ENCODE results near the gene PHF10. TPM values are rescaled to one million over a fixed set of nuclear protein-coding genes. Genes with fewer than 3 reads are reported as not detected.

Gene PHF10
- total RNA-seq, 2 experiments from 2014 or later, result 85.4 to 89.0 TPM

DNA sequence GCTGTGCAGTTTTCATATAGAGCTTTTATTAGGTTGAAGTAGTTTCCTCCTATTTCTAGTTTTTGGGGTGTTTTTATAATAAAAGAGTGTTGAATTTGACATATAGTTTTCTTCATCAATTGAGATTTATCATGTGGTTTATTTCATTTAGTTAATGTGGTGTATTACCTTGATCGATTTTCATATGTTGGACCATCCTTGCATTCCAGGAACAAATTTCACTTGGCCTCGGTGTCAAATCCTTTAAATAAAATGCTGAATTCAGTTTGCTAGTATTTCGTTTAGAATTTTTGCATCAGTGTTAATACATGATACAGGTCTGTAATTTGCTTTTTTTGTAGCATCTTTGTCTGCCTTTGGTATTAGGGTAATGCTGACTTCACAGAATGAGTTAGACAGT, 21.1 kb upstream of the PHF10 start:
- H3K27me3 Mint-ChIP-seq, result no peaks in the 10 kb centered on the region
- intact Hi-C loops (cut with DNase I, micrococcal nuclease), result no loop called here
- H3K4me1 Mint-ChIP-seq, result peaks cover 10% of the 10 kb centered on the region
- ATAC-seq, result no peak
- H3K4me3 Mint-ChIP-seq, result no peak overlapping the region
- H3K9me3 Mint-ChIP-seq (ENCODE audit: low read depth), result peaks cover 6% of the 10 kb centered on the region
- CTCF ChIA-PET, result no interaction called here
- DNase-seq, result no peak
- H3K27ac Mint-ChIP-seq, result no peak overlapping the region
- POLR2A ChIA-PET, result no interaction called here
- peaks cover 20% of the 10 kb centered on the region for H3K36me3 Mint-ChIP-seq (ENCODE audit: low read depth)

DNA sequence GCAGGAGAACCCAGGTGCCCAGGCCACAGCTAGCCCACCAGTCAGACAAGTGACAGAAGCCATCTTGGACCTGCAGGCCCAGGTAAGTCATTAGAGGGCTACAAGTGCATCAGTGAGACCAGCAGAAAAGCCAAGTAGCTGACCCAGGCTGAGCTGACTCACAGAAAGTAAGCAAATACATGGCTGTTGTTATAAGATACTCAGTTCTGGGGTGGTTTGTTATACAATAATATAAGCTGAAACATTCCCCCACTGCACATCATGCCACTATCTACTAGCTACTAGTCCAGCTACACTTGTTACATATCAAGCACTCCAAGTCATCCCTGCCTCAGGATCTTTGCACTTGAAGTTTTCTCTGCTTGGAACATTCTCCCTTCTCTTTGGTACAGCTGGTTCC, 17.0 kb upstream of the PHF10 start:
- H3K27me3 Mint-ChIP-seq, result peaks cover 5% of the 10 kb centered on the region
- H3K36me3 Mint-ChIP-seq (ENCODE audit: low read depth), result no peaks in the 10 kb centered on the region
- DNase-seq, result no peak
- no peak for ATAC-seq
- ChIA-PET CTCF (no interaction called here), POLR2A (no interaction called here)
- intact Hi-C loops (cut with DNase I, micrococcal nuclease), result no loop called here
- H3K4me1 Mint-ChIP-seq, result no peaks in the 10 kb centered on the region
- no peak overlapping the region for H3K27ac Mint-ChIP-seq
- H3K9me3 Mint-ChIP-seq (ENCODE audit: low read depth), result peaks cover 3% of the 10 kb centered on the region
- no peak overlapping the region for H3K4me3 Mint-ChIP-seq

DNA sequence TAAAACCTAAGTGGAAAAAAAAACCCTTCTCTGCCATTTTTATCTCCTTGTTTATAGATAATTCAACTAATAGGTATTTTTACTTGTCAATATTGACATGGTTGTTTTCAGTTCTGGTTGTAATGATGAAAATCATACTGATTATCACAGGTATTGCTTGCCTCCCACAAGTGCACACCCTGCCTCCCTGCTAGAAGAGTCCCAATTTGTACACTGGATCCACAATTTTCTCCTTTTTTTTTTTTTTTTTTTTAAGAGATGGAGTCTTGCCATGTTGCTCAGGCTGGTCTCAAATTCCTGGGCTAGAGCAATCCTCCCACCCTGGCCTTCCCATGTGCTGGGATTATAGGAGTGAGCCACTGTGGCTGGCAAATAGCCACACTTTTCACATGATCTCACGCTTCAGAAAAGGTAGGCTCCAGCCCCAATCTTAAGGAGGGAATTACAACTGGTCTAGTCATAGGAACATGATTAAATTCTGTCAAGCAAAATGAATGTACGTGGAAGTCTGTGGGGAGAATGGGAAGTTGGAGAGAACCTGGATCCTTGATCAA, 14.8 kb upstream of the PHF10 start:
- intact Hi-C loops (cut with DNase I, micrococcal nuclease), result no loop called here
- Mint-ChIP-seq H3K4me1 (no peaks in the 10 kb centered on the region), H3K4me3 (no peak overlapping the region), H3K27ac (no peak overlapping the region), H3K27me3 (peaks cover 12% of the 10 kb centered on the region), H3K36me3 (ENCODE audit: low read depth) (no peaks in the 10 kb centered on the region), H3K9me3 (ENCODE audit: low read depth) (no peaks in the 10 kb centered on the region)
- POLR2A ChIA-PET, result interaction anchor here (0.7 kb wide), 1 partner anchor 13 kb away, joined by 3 read pairs; no protein-coding TSS in a partner anchor
- DNase-seq (no peak), ATAC-seq (no peak)
- CTCF ChIA-PET, result no interaction called here

DNA sequence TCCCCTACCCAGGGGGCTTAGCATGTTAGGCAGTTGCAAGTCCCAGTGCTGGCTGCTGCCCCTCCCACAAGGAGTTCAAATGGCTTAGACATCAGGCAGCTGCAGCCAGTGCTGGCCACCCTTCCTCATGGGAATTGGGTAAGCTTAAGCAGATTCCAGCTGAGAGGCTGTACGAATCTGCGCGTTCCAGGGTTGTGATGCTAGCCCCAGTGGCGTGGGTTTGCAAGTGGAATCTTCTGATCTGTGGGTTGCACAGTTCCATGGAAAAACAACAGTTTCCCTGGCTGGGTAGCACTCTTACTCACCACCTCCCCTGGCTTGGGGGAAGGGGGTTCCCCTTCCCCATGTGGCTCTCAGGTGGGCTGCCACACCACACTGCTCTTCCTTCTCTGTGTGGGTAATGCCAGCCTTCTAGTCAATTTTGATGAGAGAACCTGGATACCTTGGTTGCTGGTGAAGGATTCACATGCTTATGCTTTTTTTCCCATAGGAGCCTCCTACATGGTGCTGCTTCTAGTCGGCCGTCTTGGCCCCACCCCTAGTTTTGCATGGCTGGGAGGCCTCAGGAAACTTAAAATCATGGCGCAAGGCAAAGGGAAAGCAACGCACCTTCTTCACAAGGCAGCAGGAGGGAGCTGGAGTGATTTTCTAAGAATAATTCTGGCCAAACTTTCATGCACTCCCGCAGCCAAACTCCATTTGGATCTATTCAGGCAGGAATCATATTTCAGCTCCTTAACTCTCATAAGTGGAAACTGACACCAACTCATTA, 14.1 kb upstream of the PHF10 start:
- no peak for ATAC-seq
- intact Hi-C loops (cut with DNase I, micrococcal nuclease), result no loop called here
- H3K9me3 Mint-ChIP-seq (ENCODE audit: low read depth), result no peaks in the 10 kb centered on the region
- H3K4me1 Mint-ChIP-seq, result no peaks in the 10 kb centered on the region
- peaks cover 12% of the 10 kb centered on the region for H3K27me3 Mint-ChIP-seq
- no peaks in the 10 kb centered on the region for H3K36me3 Mint-ChIP-seq (ENCODE audit: low read depth)
- no peak for DNase-seq
- no peak overlapping the region for H3K27ac Mint-ChIP-seq
- POLR2A ChIA-PET, result interaction anchor here (0.6 to 0.7 kb wide), 2 partner anchors 9 to 13 kb away, joined by 3 read pairs; no protein-coding TSS in a partner anchor
- CTCF ChIA-PET, result no interaction called here
- no peak overlapping the region for H3K4me3 Mint-ChIP-seq

DNA sequence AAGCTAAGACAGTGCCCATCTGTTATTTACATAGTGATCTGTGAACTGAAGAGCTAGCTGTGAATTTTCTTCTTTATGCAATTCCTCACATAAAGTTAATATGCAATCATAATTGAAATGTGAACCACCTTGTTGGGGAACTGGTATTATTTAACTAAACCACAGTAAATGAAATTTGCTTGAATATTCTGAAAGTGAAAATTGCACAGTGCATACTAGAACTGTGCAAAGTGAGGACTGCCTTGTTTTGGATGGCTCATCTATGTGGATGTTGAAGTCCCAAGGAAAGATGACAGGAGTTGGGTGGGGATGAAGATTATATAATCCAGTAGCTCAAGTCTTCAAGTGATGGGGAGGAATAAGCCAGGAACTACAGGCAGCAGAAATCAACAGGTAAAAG, 5.7 kb upstream of the PHF10 start:
- H3K4me3 Mint-ChIP-seq, result no peak overlapping the region
- ATAC-seq (no peak), DNase-seq (no peak)
- intact Hi-C loops (cut with DNase I, micrococcal nuclease), result loop anchor here in 1 of 2 experiments (10.0 kb wide), 1 partner anchor 1905 kb away; the partner anchor contains the start of gene AFDN
- peaks cover 4% of the 10 kb centered on the region for H3K36me3 Mint-ChIP-seq (ENCODE audit: low read depth)
- peaks cover 17% of the 10 kb centered on the region for H3K4me1 Mint-ChIP-seq
- H3K27ac Mint-ChIP-seq, result no peak overlapping the region
- CTCF ChIA-PET, result no interaction called here
- H3K9me3 Mint-ChIP-seq (ENCODE audit: low read depth), result no peaks in the 10 kb centered on the region
- POLR2A ChIA-PET, result no interaction called here
- no peaks in the 10 kb centered on the region for H3K27me3 Mint-ChIP-seq

DNA sequence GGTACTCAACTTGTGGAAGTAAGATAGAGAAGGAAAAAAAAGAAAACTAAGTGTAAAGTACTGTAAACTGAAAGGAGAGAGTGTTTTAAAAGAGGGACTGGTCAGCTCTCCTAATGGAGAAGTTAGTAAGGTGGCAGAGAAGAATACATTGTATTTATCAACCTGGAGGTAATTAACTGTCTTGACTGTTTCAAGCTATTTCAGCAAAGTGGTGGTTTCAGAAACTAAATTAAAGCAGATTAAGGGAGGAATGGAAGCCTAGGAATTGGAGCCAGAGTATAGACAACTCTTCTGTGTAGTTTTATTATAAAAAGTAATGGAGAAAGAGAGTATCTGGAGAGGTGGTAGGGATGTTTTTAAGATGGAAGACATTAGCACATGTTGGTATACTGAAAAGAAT, 2.7 kb upstream of the PHF10 start:
- Mint-ChIP-seq H3K4me1 (peaks cover 17% of the 10 kb centered on the region), H3K27me3 (no peaks in the 10 kb centered on the region), H3K27ac (no peak overlapping the region), H3K4me3 (no peak overlapping the region), H3K36me3 (ENCODE audit: low read depth) (peaks cover 11% of the 10 kb centered on the region), H3K9me3 (ENCODE audit: low read depth) (no peaks in the 10 kb centered on the region)
- ATAC-seq (no peak), DNase-seq (no peak)
- POLR2A ChIA-PET, result no interaction called here
- CTCF ChIA-PET, result no interaction called here
- intact Hi-C loops (cut with DNase I, micrococcal nuclease), result loop anchor here in 1 of 2 experiments (10.0 kb wide), 1 partner anchor 1902 kb away; the partner anchor contains the start of gene AFDN

DNA sequence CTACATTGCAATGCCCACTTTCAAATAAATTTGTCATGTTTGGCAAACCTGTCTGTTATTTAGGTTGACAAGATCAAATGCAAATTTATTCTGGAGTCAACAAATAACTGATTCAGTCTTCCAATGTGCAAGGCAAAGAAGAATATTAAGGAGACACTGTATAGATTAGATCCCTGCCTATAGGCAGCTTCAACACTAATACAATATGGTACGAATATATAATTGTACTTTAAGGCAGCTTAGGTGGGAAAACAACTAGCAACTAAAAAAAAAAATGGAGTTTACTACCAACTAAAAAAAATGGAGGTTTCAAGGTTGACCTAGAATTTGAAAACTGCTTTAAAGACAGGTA, 1.7 kb upstream of the PHF10 start:
- no peak for ATAC-seq
- no peaks in the 10 kb centered on the region for H3K9me3 Mint-ChIP-seq (ENCODE audit: low read depth)
- peak overlapping the region; percentile 82 for H3K4me3 Mint-ChIP-seq
- H3K27me3 Mint-ChIP-seq, result no peaks in the 10 kb centered on the region
- intact Hi-C loops (cut with DNase I, micrococcal nuclease), result loop anchor here in 1 of 2 experiments (10.0 kb wide), 1 partner anchor 1901 kb away; the partner anchor contains the start of gene AFDN
- ChIA-PET CTCF (interaction anchor here (1.8 kb wide), 1 partner anchor 23 kb away, joined by 4 read pairs; no protein-coding TSS in a partner anchor), POLR2A (interaction anchor here (0.6 to 1.6 kb wide), 2 partner anchors 13 to 24 kb away, joined by 3 to 6 read pairs; partner anchors contain the start of genes C6orf120 and WDR27)
- peaks cover 11% of the 10 kb centered on the region for H3K36me3 Mint-ChIP-seq (ENCODE audit: low read depth)
- DNase-seq, result no peak
- peak overlapping the region; percentile 2 for H3K27ac Mint-ChIP-seq
- H3K4me1 Mint-ChIP-seq, result peaks cover 24% of the 10 kb centered on the region

DNA sequence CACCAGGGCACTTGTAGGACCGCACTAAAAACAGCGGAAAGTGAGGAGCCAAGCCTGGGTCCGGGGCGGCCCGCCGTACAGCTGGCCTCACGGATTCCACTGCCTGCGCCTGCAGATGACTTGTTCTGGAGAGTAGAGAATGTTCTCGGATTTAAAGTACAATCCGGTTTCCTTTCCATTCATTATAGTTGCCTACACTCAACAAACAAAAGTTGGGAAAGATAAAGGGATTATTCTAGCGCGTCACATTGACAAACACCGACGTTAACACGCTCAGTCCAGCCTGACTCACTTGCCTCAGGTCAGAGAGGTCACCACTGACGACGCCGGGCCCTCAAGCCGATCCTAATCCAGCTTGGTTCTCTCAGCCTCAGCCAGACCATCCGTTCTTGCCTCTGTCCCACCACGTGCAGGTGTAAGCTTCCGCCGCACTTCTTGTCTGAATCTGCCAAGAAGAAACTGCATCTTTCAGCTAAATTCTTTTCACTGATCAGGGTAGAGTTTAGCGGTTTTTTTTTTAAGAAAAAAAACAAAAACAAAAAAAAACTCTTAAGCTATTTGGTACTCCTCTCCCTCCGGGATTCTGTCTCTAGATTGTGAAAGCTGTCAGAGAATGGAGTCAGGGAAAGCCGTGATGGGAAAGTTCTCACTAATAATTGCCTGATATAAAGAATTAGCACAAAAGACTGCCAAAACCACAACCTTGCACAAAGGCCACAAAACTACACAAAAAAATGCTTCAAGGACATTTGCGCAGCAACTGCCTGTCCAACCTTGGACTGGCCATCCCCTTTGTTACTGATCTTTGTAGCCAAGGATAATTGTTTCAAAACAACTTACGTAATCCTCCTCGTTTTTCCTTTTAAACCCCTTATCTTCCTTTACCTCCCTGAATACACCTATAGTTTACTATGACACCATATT, 1.1 kb upstream of the PHF10 start:
- Mint-ChIP-seq H3K4me3 (peak overlapping the region; percentile 82), H3K27ac (peak overlapping the region; percentile 89), H3K27me3 (no peaks in the 10 kb centered on the region), H3K36me3 (ENCODE audit: low read depth) (peaks cover 13% of the 10 kb centered on the region), H3K4me1 (peaks cover 28% of the 10 kb centered on the region), H3K9me3 (ENCODE audit: low read depth) (no peaks in the 10 kb centered on the region)
- peak; percentile 7 for ATAC-seq
- ChIA-PET CTCF (interaction anchor here (1.8 kb wide), 1 partner anchor 24 kb away, joined by 4 read pairs; no protein-coding TSS in a partner anchor), POLR2A (interaction anchor here (0.6 to 1.6 kb wide), 5 partner anchors 13 to 26 kb away, joined by 3 to 6 read pairs (median 3); partner anchors contain the start of genes C6orf120 and WDR27)
- DNase-seq, result peak; percentile 60
- intact Hi-C loops (cut with DNase I, micrococcal nuclease), result loop anchor here in 1 of 2 experiments (1.0 to 10.0 kb wide), 2 partner anchors 71 to 1901 kb away; partner anchors contain the start of gene AFDN

DNA sequence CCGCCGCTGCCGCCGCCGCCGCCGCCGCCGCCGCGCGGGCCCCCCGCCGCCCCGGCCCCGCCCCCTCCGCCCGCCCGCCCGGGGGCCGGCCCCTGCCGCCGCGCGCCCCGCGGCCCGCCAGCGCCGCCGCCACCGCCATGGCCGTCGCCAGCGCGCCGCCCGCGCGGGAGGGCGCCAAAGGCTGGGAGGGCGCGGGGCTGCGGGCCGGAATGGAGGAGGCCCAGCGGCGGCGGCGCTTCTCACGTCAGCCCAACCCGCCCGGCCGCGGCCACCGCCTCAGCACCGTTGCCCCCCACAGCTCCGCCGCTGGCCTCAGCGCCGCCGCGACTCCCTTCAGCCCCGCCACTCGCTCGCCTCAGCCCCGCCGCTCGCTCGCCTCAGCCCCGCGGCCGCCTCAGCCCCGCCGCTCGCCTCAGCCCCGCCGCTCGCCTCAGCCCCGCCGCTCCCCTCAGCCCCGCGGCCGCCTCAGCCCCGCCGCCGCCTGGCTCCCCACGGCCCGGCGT, 258 bp downstream of the PHF10 start:
- H3K9me3 Mint-ChIP-seq (ENCODE audit: low read depth), result no peaks in the 10 kb centered on the region
- H3K4me1 Mint-ChIP-seq, result peaks cover 41% of the 10 kb centered on the region
- ChIA-PET CTCF (interaction anchor here (0.9 kb wide), 1 partner anchor 16 kb away, joined by 3 read pairs; no protein-coding TSS in a partner anchor), POLR2A (interaction anchor here (0.9 to 1.2 kb wide), 3 partner anchors 19 to 28 kb away, joined by 3 to 4 read pairs (median 3); no protein-coding TSS in a partner anchor)
- H3K27me3 Mint-ChIP-seq, result no peaks in the 10 kb centered on the region
- H3K36me3 Mint-ChIP-seq (ENCODE audit: low read depth), result peaks cover 22% of the 10 kb centered on the region
- H3K4me3 Mint-ChIP-seq, result peak overlapping the region; percentile 82
- intact Hi-C loops (cut with DNase I, micrococcal nuclease), result loop anchor here (1.0 to 10.0 kb wide), 5 partner anchors 22 to 1899 kb away; partner anchors contain the start of genes DYNLT2 (in 2 of the 2), ERMARD (in 2 of the 2), AFDN (in 1 of the 2) and C6orf120 (in 1 of the 2)
- peak; percentile 59 for DNase-seq
- H3K27ac Mint-ChIP-seq, result no peak overlapping the region
- peak; percentile 31 for ATAC-seq

DNA sequence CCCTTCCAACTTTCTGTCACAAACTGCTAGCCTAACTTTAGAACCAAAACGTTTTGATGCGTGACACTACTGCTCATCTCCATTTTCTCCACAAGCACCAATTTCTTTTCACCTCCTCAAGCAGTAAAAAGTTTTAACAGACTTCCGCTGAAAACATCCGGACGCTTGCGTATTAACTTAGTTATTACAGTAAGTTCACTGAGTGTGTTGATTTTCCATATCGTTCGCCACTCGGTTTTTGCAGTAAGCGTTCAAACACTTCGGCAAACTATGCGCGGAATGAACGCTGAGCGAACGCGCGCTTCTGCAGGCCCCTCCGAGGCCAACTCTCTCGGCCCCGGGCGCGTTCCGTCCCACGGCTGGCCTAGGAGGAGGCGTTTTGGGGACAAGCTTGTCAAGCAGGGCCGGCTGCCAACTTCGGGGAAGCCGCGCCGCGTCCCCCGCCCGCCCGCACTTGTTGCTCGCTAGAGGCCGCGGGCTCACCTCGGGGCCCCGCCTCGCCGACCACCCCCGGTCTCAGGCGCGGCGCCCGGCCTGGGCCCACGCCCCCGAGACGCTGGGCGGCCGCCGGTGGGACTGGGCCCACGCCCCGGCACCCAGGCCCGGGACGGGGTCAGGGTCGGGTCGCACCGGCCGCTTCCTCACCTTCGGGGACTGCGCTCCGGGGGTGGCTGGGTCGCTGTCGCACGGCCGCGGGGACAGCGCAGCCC, 945 bp downstream of the PHF10 start:
- peak overlapping the region; percentile 99 for H3K27ac Mint-ChIP-seq
- H3K4me1 Mint-ChIP-seq, result peaks cover 43% of the 10 kb centered on the region
- intact Hi-C loops (cut with DNase I, micrococcal nuclease), result loop anchor here (1.0 to 10.0 kb wide), 4 partner anchors 28 to 1899 kb away; partner anchors contain the start of genes AFDN (in 1 of the 2), DYNLT2 (in 1 of the 2), ERMARD (in 1 of the 2) and FAM120B (in 1 of the 2)
- peaks cover 25% of the 10 kb centered on the region for H3K36me3 Mint-ChIP-seq (ENCODE audit: low read depth)
- DNase-seq (peak; percentile 80), ATAC-seq (peak; percentile 33)
- no peaks in the 10 kb centered on the region for H3K9me3 Mint-ChIP-seq (ENCODE audit: low read depth)
- H3K27me3 Mint-ChIP-seq, result no peaks in the 10 kb centered on the region
- H3K4me3 Mint-ChIP-seq, result peak overlapping the region; percentile 88
- CTCF ChIA-PET, result interaction anchor here (0.9 to 8.6 kb wide), 5 partner anchors 9 to 72 kb away, joined by 3 to 60 read pairs (median 3); partner anchors contain the start of genes C6orf120 and WDR27
- POLR2A ChIA-PET, result no interaction called here
